Astrocyte of the spinal cord (primary cell): Measurements from ENCODE around the gene GRM8.

Experiments
- DNase-seq: peaks from one replicate; pipeline ENCODE4 v3.0.0; 2011; ENCODE audit warnings: low read depth, low spot score
- H3K4me3 ChIP-seq: 2 replicates; pipeline ENCODE4 v1.5.1; 2011; ENCODE audit warnings: low read depth, mild to moderate bottlenecking, low read length, moderate library complexity
- CTCF ChIP-seq: IDR thresholded peaks from 2 replicates; pipeline ENCODE4 v1.5.1; 2012; ENCODE audit warnings: low read depth, mild to moderate bottlenecking, low read length, inconsistent platforms
- in situ Hi-C: cut with HindIII; loops from 2 replicates; pipeline ENCODE4 v1.10.0; 2017; ENCODE audit warnings: low sequenced_read_pairs

Gene GRM8

GRCh38 chr7:127194571-127194970 is 58.2 kb downstream of the GRM8 start:
- in situ Hi-C loops = no loop called here
- H3K4me3 ChIP-seq = no peak overlapping the region
- DNase-seq = no peak
- TF ChIP-seq CTCF = no peak

- in situ Hi-C loops = no loop called here
- no peak for DNase-seq
- no peak for TF ChIP-seq CTCF
- H3K4me3 ChIP-seq = no peak overlapping the region
Measured at GRCh38 chr7:127189886-127190285, 62.9 kb downstream of the GRM8 start.

- no peak for TF ChIP-seq CTCF
- no peak for DNase-seq
- no peak overlapping the region for H3K4me3 ChIP-seq
- in situ Hi-C loops = no loop called here
Measured at GRCh38 chr7:127189074-127189473, 63.7 kb downstream of the GRM8 start.

- H3K4me3 ChIP-seq = no peak overlapping the region
- in situ Hi-C loops = no loop called here
- TF ChIP-seq CTCF = no peak
- DNase-seq = no peak
Measured at GRCh38 chr7:127187740-127188139, 65.0 kb downstream of the GRM8 start.

- TF ChIP-seq CTCF = no peak
- H3K4me3 ChIP-seq = no peak overlapping the region
- no peak for DNase-seq
- in situ Hi-C loops = no loop called here
Measured at GRCh38 chr7:127186686-127187085, 66.1 kb downstream of the GRM8 start.

GRCh38 chr7:127177156-127177555 is 75.6 kb downstream of the GRM8 start:
- in situ Hi-C loops = no loop called here
- no peak for DNase-seq
- no peak overlapping the region for H3K4me3 ChIP-seq
- no peak for TF ChIP-seq CTCF

- no peak overlapping the region for H3K4me3 ChIP-seq
- DNase-seq = no peak
- in situ Hi-C loops = no loop called here
- no peak for TF ChIP-seq CTCF
Measured at GRCh38 chr7:127162366-127162765, 90.4 kb downstream of the GRM8 start.
